GM19468 (cell line): ENCODE measurements around the gene HSPA13.
"Not testable (repeated sequence)": the region's sequence is repeated elsewhere in the genome, so short reads cannot be mapped to it uniquely, and the experiment has no call there.

Experiments
- ATAC-seq: cut with Tn5 transposase; IDR thresholded peaks from one replicate; pipeline ENCODE4 v1.9.1; 2021; ENCODE audit warnings: mild to moderate bottlenecking, moderate library complexity, moderate number of reproducible peaks; ENCODE audit not compliant: unreplicated experiment; ENCODE audit errors: extremely low read depth

The HSPA13 gene, protein sequence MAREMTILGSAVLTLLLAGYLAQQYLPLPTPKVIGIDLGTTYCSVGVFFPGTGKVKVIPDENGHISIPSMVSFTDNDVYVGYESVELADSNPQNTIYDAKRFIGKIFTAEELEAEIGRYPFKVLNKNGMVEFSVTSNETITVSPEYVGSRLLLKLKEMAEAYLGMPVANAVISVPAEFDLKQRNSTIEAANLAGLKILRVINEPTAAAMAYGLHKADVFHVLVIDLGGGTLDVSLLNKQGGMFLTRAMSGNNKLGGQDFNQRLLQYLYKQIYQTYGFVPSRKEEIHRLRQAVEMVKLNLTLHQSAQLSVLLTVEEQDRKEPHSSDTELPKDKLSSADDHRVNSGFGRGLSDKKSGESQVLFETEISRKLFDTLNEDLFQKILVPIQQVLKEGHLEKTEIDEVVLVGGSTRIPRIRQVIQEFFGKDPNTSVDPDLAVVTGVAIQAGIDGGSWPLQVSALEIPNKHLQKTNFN

GRCh38 chr21:14382835-14383595 is at the start of gene HSPA13:
TSS of gene HSPA13 (minus strand) at chr21:14383146. CDS start at chr21:14383119, 27 bp downstream.
- peak; percentile 97 for ATAC-seq

GRCh38 chr21:14418920-14419319 is 36.0 kb upstream of the HSPA13 start:
- no peak for ATAC-seq

DNA sequence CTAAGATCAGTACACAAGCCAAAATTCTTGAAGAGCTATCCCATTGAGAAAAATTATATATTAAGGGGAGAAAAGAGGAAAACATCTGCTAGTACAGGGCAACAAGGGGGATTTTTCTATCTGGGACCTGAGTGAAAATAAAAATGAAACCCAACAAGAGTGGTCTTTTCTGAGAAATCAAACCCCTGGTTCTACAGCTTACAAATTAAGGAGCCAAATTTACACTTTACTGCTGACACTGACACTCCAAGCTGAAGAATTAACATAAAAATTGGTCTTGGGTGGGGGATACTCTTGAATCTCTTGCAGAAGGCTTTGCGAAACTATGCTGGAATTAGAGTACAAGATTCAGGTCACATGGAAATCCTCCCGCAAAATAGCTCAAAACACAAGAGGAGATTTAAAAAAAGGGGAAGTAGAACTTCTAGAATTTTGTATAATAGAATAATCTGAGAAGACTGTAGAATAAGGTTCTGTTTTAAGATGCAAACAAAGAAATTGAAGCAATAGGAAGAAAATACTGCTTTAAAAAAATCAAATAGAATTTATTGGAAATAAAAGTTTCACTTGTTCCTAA is 32.1 kb upstream of the HSPA13 start:
- ATAC-seq, result no peak

DNA sequence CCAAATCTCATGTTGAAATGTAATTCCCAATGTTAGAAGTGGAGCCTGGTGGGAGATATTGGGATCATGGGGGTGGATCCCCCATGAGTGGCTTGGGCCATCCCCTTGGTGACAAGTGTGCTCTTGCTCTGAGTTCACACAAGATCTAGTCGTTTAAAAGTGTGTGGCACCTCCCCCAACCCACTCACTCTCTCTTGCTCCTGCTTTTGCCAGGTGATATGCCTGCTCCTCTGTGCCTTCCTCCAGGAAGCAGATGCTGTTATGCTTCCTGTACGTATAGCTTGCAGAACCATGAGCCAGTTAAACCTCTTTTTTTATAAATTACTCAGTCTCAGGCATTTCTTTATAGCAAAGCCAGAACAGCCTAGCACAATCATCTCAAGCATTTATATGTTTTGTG is 23.0 kb upstream of the HSPA13 start:
- ATAC-seq, result no peak

DNA sequence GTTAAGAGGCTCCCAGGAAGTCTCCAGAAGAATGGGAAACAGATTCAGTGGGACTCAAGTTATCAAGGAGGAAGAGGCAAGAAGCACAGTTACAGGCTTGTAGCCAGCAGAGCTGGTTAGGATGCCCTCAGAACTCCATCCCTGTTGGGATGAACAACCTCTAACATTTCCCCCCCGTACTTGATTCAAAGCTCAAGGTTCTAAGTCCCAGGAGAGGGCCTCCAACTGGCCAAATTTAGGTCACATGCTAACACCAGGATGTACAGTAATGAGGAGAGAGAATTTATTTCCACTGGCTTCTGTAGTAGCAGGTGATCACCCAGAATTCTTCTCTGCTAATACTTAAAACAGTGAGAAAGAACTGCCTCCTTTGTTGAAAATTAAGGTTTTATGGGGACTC is 22.3 kb upstream of the HSPA13 start:
- no peak for ATAC-seq

DNA sequence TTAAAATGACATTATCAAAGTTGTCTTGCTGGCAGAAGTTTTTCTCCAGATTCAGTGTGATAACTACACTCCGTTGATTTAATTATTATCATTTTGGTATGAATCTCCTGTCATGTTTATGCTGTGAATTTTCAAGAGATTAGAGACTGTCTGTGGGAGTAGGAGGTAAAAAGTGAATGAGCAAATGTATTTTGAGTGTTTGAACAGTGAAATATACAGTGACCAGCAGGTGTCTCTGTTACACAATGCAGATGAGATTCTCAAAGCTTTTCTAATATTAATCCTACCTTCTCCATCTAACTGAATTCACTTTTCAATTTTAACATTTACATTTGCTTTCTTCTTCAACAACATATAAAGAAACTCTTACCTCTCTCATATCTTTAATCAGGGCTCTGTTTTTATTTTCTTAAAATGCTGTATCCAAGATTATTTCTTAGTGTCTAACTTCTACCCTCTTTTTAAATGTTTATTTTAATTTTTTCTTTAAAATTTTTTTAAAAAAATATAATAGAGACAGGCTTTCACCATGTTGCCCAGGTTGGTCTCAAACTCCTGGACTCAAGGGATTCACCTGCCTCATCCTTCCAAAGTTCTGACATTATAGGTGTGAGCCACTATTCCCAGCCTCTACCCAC is 20.9 kb upstream of the HSPA13 start:
- no peak for ATAC-seq

DNA sequence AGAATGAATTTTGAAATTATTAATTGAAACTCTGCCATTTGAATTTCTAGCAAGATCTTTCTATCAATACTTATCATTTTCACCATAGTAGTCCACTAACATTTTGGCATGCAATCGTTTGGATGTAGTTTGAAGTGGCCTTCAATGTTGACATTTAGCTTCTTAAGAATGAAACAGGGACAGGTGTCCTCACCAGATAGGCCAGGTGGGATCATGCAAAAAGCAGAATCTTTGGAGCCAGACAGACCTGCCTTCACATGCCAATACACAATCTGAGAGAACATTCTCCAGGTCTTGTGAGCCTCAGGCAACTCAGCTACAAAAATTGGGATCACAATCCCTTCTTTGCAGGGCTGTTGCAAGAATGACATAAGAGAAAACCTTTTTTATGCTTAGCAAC is 18.3 kb upstream of the HSPA13 start:
- ATAC-seq, result no peak

- ATAC-seq, result no peak
Observed at GRCh38 chr21:14388282-14388681, 5.3 kb upstream of the HSPA13 start.

- ATAC-seq, result no peak
Observed at GRCh38 chr21:14384453-14384852, 1.5 kb upstream of the HSPA13 start.

GRCh38 chr21:14383596-14384180 is 742 bp upstream of the HSPA13 start:
- ATAC-seq, result no peak

GRCh38 chr21:14382486-14382834 is 486 bp downstream of the HSPA13 start:
- no peak for ATAC-seq

DNA sequence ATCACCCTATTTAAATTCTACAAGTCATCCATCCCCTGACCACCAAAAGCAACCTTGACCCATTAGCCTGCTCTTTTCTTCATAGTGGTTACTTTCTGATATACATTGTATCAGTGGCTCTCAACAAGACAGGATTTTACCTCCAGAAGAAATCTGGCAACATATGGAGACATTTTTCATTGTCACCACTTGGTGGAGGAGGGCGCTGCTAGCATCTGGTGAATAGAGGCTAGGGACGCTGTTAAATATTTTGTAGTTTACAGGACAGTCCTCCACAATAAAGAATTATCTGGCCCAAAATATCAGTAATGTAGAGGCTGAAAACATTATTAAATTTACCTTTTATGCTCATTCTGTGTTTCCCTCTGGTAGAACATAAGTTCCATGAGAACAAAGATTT is 6.1 kb downstream of the HSPA13 start:
- no peak for ATAC-seq

GRCh38 chr21:14366998-14367397 is 15.9 kb downstream of the HSPA13 start:
- no peak for ATAC-seq

- no peak for ATAC-seq
Observed at GRCh38 chr21:14361958-14362357, 21.0 kb downstream of the HSPA13 start.

DNA sequence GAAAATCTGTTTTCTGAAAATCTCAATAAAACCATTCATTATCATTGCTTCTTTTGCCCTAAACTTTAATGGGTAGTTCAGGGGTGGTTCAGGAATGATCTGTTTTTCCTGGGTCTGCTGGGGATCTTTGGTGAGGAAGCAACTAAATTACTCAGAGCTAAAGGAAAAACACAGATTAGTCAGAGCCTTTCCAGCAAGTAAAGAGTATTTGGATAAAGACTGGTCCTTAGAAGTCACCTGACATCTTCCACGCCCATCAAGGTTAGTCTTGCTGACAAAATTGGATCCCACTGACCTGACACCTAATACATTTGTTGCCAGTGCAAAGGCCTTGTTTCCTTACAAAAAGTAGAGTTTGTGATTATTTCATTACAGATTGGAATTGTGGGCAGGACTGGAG is 24.2 kb downstream of the HSPA13 start:
- no peak for ATAC-seq

- ATAC-seq, result no peak
Observed at GRCh38 chr21:14356746-14357145, 26.2 kb downstream of the HSPA13 start.

DNA sequence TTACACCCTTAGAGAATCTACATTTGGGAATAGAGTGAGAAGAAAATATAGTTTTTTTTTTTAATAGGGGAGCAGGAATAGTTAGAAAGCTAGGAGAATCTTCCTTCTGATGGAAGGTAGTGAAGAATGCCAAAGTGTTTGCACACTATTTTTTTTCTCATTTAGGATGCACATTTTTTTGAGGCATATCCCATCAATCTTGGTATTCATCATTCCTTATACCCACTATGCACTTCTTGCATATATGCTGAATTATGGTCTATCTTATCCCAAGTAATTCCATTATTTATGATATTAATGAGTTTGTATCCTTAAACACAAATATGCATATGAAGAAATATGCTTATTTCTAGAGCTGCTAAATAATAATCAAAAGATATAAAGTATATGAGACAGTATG is 28.4 kb downstream of the HSPA13 start:
- no peak for ATAC-seq

- ATAC-seq, result no peak
Observed at GRCh38 chr21:14353726-14354125, 29.2 kb downstream of the HSPA13 start.

DNA sequence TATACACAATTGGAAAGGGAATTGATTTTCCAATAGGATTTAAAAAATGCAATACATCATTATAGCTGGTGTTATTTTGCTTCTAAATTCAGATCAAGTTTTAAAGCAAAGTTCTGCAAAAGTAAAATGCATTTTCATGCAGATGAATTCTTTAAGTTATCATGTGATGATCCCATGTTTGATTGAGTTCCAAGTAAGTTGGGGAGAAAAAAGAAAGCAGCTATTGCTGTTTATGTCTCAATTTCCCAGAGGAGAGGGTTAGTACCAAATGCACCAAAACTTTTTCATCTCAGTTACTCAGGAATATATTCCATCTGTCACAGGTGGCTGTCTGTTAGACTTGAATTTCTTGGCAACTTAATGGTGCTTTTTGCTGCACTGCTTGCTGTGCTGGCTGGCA is 29.7 kb downstream of the HSPA13 start:
- ATAC-seq, result no peak

GRCh38 chr21:14327346-14327745 is 55.6 kb downstream of the HSPA13 start:
- ATAC-seq, result not testable (repeated sequence)
